Esophagus muscularis mucosa (tissue), 4 donors: ENCODE results near the gene SLC5A1. TPM values are rescaled to one million over a fixed set of nuclear protein-coding genes. Genes with fewer than 3 reads are reported as not detected.

ENCODE experiments used
- DNase-seq: peaks from one replicate; pipeline ENCODE4 v3.0.0-alpha.2; 2017; ENCODE audit errors: extremely low spot score
- H3K27ac ChIP-seq, 4 donors: fragments of 200-600 bp; sonication (generic); replicated peaks in 1 of 4; 1 replicate in 3 of 4; 2 replicates in 1 of 4; pipeline ENCODE4 v1.5.1; 2016 to 2019; ENCODE audit warnings: mild to moderate bottlenecking in 1 of 4
- H3K27me3 ChIP-seq, 4 donors: fragments of 200-600 bp; sonication (generic); one replicate each; pipeline versions ENCODE4 v1.5.1 to v1.6.0; 2016 to 2019
- H3K36me3 ChIP-seq, 4 donors: fragments of 200-600 bp; sonication (generic); one replicate each; pipeline ENCODE4 v1.5.1; 2016 to 2019
- H3K4me1 ChIP-seq, 4 donors: fragments of 200-600 bp; sonication (generic); one replicate each; pipeline ENCODE4 v1.5.1; 2016 to 2019
- H3K4me3 ChIP-seq, 4 donors: fragments of 200-600 bp; sonication (generic); 1 replicate in 2 of 4; 2 replicates in 2 of 4; pipeline ENCODE4 v1.5.1; 2016 to 2019; ENCODE audit warnings: mild to moderate bottlenecking in 4 of 4, moderate library complexity in 1 of 4
- H3K9me3 ChIP-seq, 4 donors: fragments of 200-600 bp; sonication (generic); 1 replicate in 3 of 4; 2 replicates in 1 of 4; pipeline ENCODE4 v1.5.1; 2016 to 2019
- EP300 ChIP-seq: sonication (generic); formaldehyde crosslinking; IDR thresholded peaks from one replicate; pipeline ENCODE4 v1.6.1; 2017; ENCODE audit warnings: antibody characterized with exemption
- POLR2A ChIP-seq: fragments of 450-650 bp; IDR thresholded peaks from one replicate; pipeline ENCODE4 v1.6.1; 2017; ENCODE audit warnings: antibody characterized with exemption, moderate library complexity, mild to moderate bottlenecking, low read depth
- POLR2AphosphoS5 ChIP-seq, 2 donors: sonication (generic); formaldehyde crosslinking; IDR thresholded peaks; one replicate each; pipeline ENCODE4 v1.6.1; 2017; ENCODE audit warnings: antibody characterized with exemption in 2 of 2
- WGBS: methylation state at CpG from one replicate; pipeline ENCODE4 v1.1.5; 2018; 5-methylcytosine and 5-hydroxymethylcytosine counted together
- intact Hi-C: fragments of 100-400 bp; cut with DNase I; formaldehyde crosslinking; loops from one replicate; pipeline ENCODE4 v1.15.1; 2023
- total RNA-seq, 4 donors: library from RNA; depleted of rRNA; stranded (reverse); fragments of >200 nt; gene quantifications; one replicate each; pipeline versions ENCODE4 v1.1.0 to v1.2.1, GENCODE V29; 2016
- TF ChIP-seq, protein P1 (sequence below), 3 experiments: fragments of 200-600 bp in 2 of 3; fragments of 450-650 bp in 1 of 3; sonication (generic) in 2 of 3; IDR thresholded peaks; one replicate each; pipeline ENCODE4 v1.5.1; 2017 to 2019; ENCODE audit warnings: antibody characterized with exemption in 3 of 3, mild to moderate bottlenecking in 2 of 3, moderate library complexity in 1 of 3

The SLC5A1 gene
- total RNA-seq, 4 donors from 2014 or later, result 0.11 TPM; not detected in 3

DNA sequence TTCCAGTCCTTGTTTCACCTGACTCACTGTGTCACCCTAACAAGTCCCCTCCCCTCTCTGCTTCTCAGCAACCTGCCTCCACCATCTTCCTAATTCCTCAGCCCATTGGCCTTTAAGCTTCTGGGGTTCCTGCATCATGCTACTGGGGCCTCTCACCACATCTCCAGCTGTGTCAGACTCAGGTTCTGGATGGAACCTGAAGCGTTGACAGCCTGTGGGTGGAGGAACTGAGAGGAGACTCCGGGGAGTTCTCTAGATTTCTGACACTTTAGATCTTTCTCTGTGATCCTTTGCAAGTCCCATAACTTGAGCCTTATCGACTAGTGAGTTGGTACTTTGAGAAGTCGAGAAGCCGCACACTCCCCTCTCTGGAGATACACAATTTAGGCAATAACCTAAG is 11.6 kb upstream of the SLC5A1 start:
- no peak for TF ChIP-seq POLR2AphosphoS5 (IDR thresholded peaks at IDR 0.05)
- no peak for TF ChIP-seq EP300
- TF ChIP-seq, protein P1, sequence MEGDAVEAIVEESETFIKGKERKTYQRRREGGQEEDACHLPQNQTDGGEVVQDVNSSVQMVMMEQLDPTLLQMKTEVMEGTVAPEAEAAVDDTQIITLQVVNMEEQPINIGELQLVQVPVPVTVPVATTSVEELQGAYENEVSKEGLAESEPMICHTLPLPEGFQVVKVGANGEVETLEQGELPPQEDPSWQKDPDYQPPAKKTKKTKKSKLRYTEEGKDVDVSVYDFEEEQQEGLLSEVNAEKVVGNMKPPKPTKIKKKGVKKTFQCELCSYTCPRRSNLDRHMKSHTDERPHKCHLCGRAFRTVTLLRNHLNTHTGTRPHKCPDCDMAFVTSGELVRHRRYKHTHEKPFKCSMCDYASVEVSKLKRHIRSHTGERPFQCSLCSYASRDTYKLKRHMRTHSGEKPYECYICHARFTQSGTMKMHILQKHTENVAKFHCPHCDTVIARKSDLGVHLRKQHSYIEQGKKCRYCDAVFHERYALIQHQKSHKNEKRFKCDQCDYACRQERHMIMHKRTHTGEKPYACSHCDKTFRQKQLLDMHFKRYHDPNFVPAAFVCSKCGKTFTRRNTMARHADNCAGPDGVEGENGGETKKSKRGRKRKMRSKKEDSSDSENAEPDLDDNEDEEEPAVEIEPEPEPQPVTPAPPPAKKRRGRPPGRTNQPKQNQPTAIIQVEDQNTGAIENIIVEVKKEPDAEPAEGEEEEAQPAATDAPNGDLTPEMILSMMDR (IDR thresholded peaks at IDR 0.05), result no peak
- TF ChIP-seq POLR2A, result no peak
- Histone ChIP-seq H3K27ac (no peak overlapping the region), H3K27me3 (peaks cover 0 to 9% (median 0%) of the 10 kb centered on the region in 4 donors), H3K36me3 (no peaks in the 10 kb centered on the region), H3K4me1 (no peaks in the 10 kb centered on the region), H3K9me3 (no peaks in the 10 kb centered on the region), H3K4me3 (no peak overlapping the region)
- WGBS, result 84% methylated on average over 5 of the region's 5 CpGs
- DNase-seq, result no peak
- intact Hi-C loops, result no loop called here

GRCh38 chr22:32034275-32034674 is 8.8 kb upstream of the SLC5A1 start:
- Histone ChIP-seq H3K36me3 (no peaks in the 10 kb centered on the region), H3K4me3 (no peak overlapping the region), H3K27ac (no peak overlapping the region), H3K27me3 (peaks cover 0 to 16% (median 0%) of the 10 kb centered on the region in 4 donors), H3K9me3 (no peaks in the 10 kb centered on the region), H3K4me1 (no peaks in the 10 kb centered on the region)
- TF ChIP-seq POLR2AphosphoS5 (IDR thresholded peaks at IDR 0.05), result no peak
- TF ChIP-seq, protein P1 (IDR thresholded peaks at IDR 0.05), result no peak
- TF ChIP-seq POLR2A, result no peak
- TF ChIP-seq EP300, result no peak
- intact Hi-C loops, result no loop called here
- WGBS, result 25% methylated on average over 1 of the region's 5 CpGs
- no peak for DNase-seq

- no peak overlapping the region for H3K27ac ChIP-seq
- no peaks in the 10 kb centered on the region for H3K4me1 ChIP-seq
- H3K9me3 ChIP-seq, result no peaks in the 10 kb centered on the region
- H3K4me3 ChIP-seq, result no peak overlapping the region
- intact Hi-C loops, result no loop called here
- DNase-seq, result no peak
- no peak for TF ChIP-seq EP300
- no peak for TF ChIP-seq POLR2AphosphoS5 (IDR thresholded peaks at IDR 0.05)
- TF ChIP-seq POLR2A, result no peak
- TF ChIP-seq, protein P1 (IDR thresholded peaks at IDR 0.05), result no peak
- 71% methylated on average over 6 of the region's 6 CpGs for WGBS
- H3K36me3 ChIP-seq, result no peaks in the 10 kb centered on the region
- H3K27me3 ChIP-seq, result peaks cover 0 to 36% (median 0%) of the 10 kb centered on the region in 4 donors
Observed at GRCh38 chr22:32037236-32037635, 5.8 kb upstream of the SLC5A1 start.

DNA sequence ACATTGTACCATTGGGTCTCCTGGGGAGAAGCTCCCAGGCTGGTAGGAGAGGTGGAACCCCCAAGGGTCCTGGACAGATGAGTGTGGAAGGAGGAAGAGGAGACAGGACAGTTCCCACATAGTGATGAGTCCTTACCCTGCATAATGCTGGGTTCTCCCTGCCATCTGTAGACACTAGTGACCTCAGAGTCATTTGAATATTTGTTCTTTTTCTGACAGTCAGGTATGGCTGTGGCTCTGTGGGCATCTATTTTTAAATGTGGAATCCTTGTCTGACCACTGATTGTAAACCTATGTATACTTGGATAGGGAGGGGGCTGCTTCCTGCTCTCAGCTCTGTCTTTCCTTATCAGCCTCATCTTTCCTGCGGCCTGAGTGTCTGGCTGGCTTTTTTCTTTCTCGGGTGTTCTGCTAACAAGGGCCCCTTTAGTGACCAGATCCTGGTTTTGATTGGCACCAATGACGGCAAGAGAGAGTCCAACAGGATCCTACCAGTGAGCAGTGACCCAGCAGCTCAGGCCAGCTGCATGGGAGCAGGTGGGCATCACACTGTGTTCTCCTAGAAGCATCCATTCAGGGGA is 2.6 kb upstream of the SLC5A1 start:
- TF ChIP-seq EP300 (no peak), POLR2A (no peak), POLR2AphosphoS5 (IDR thresholded peaks at IDR 0.05) (no peak)
- TF ChIP-seq, protein P1 (IDR thresholded peaks at IDR 0.05), result no peak

GRCh38 chr22:32043391-32043790 is 330 bp downstream of the SLC5A1 start:
- WGBS, result 53% methylated on average over 9 of the region's 9 CpGs
- Histone ChIP-seq H3K9me3 (no peaks in the 10 kb centered on the region), H3K4me1 (peaks cover 0 to 5% (median 0%) of the 10 kb centered on the region in 4 donors), H3K27ac (no peak overlapping the region), H3K4me3 (no peak overlapping the region), H3K36me3 (no peaks in the 10 kb centered on the region), H3K27me3 (peaks cover 0 to 49% (median 5%) of the 10 kb centered on the region in 4 donors)
- intact Hi-C loops, result no loop called here
- TF ChIP-seq, protein P1 (IDR thresholded peaks at IDR 0.05), result no peak
- TF ChIP-seq POLR2A, result no peak
- TF ChIP-seq POLR2AphosphoS5 (IDR thresholded peaks at IDR 0.05), result no peak
- no peak for TF ChIP-seq EP300
- DNase-seq, result no peak

More for the DNA sequence above, 2.6 kb upstream of the SLC5A1 start:
- DNase-seq, result no peak
- H3K9me3 ChIP-seq, result no peaks in the 10 kb centered on the region
- H3K27me3 ChIP-seq, result peaks cover 0 to 55% (median 5%) of the 10 kb centered on the region in 4 donors
- H3K36me3 ChIP-seq, result no peaks in the 10 kb centered on the region
- H3K4me1 ChIP-seq, result peaks cover 0 to 5% (median 0%) of the 10 kb centered on the region in 4 donors
- no peak overlapping the region for H3K4me3 ChIP-seq
- no peak overlapping the region for H3K27ac ChIP-seq
- 61% methylated on average over 3 of the region's 3 CpGs for WGBS
- intact Hi-C loops, result no loop called here
